Suprapubic skin (tissue), 4 donors: ENCODE measurements around the gene MRM3. TPM values are rescaled to one million over a fixed set of nuclear protein-coding genes. Genes with fewer than 3 reads are reported as not detected.
A peak's percentile ranks its signal among the peaks of the same experiment; 100 is the strongest.
"Not testable (repeated sequence)": the region's sequence is repeated elsewhere in the genome, so short reads cannot be mapped to it uniquely, and the experiment has no call there.

ENCODE experiments used
- DNase-seq, 2 donors: peaks; one replicate each; pipeline ENCODE4 v3.0.0-alpha.2; 2019; ENCODE audit warnings: low spot score in 2 of 2
- H3K27ac ChIP-seq: fragments of 200-600 bp; sonication (generic); one replicate; pipeline ENCODE4 v1.5.1; 2019
- H3K27me3 ChIP-seq: fragments of 200-600 bp; sonication (generic); one replicate; pipeline ENCODE4 v1.5.1; 2019
- H3K36me3 ChIP-seq: fragments of 200-600 bp; sonication (generic); one replicate; pipeline ENCODE4 v1.5.1; 2019
- H3K4me1 ChIP-seq: fragments of 200-600 bp; sonication (generic); one replicate; pipeline ENCODE4 v1.5.1; 2019
- H3K4me3 ChIP-seq: fragments of 200-600 bp; sonication (generic); one replicate; pipeline ENCODE4 v1.5.1; 2019; ENCODE audit warnings: mild to moderate bottlenecking
- H3K9me3 ChIP-seq: fragments of 200-600 bp; sonication (generic); one replicate; pipeline ENCODE4 v1.5.1; 2019
- CTCF ChIP-seq, 2 donors: fragments of 200-600 bp in 1 of 2; fragments of 450-650 bp in 1 of 2; sonication (generic) in 1 of 2; IDR thresholded peaks; one replicate each; pipeline ENCODE4 v1.5.1; 2016 to 2019; ENCODE audit warnings: antibody characterized with exemption in 2 of 2, mild to moderate bottlenecking in 1 of 2, moderate library complexity in 1 of 2
- EP300 ChIP-seq: sonication (generic); formaldehyde crosslinking; IDR thresholded peaks from one replicate; pipeline ENCODE4 v1.6.1; 2017; ENCODE audit warnings: antibody characterized with exemption
- POLR2A ChIP-seq, 2 donors: fragments of 450-650 bp; IDR thresholded peaks; one replicate each; pipeline ENCODE4 v1.6.1; 2017; ENCODE audit warnings: antibody characterized with exemption in 2 of 2, mild to moderate bottlenecking in 2 of 2, moderate library complexity in 2 of 2
- POLR2AphosphoS5 ChIP-seq, 3 donors: sonication (generic); formaldehyde crosslinking; IDR thresholded peaks; one replicate each; pipeline ENCODE4 v1.6.1; 2017; ENCODE audit warnings: antibody characterized with exemption in 3 of 3
- WGBS: methylation state at CpG from one replicate; pipeline ENCODE4 v1.1.5; 2018; 5-methylcytosine and 5-hydroxymethylcytosine counted together
- total RNA-seq, 4 donors: library from RNA; depleted of rRNA; stranded (reverse); fragments of >200 nt; gene quantifications; one replicate each; pipeline ENCODE4 v1.1.0, GENCODE V29; 2016

The MRM3 gene
- total RNA-seq, 4 donors from 2014 or later, result 27.3 to 42.6 (median 31.0) TPM

- no peak for DNase-seq
- Histone ChIP-seq H3K9me3 (no peaks in the 10 kb centered on the region), H3K27me3 (no peaks in the 10 kb centered on the region), H3K27ac (peak overlapping the region; percentile 89), H3K4me1 (peaks cover 24% of the 10 kb centered on the region), H3K36me3 (peaks cover 52% of the 10 kb centered on the region), H3K4me3 (peak overlapping the region; percentile 11)
- TF ChIP-seq POLR2AphosphoS5 (IDR thresholded peaks at IDR 0.05), result no peak
- TF ChIP-seq CTCF (IDR thresholded peaks at IDR 0.05), result no peak
- TF ChIP-seq POLR2A (IDR thresholded peaks at IDR 0.05), result no peak
- TF ChIP-seq EP300, result no peak
- 68% methylated on average over 14 of the region's 14 CpGs for WGBS
Observed at GRCh38 chr17:789160-789840, 7.1 kb downstream of the MRM3 start.

GRCh38 chr17:789931-790873, 8.0 kb downstream of the MRM3 start:
- H3K4me3 ChIP-seq, result peak overlapping the region; percentile 11

GRCh38 chr17:790874-791247, 8.7 kb downstream of the MRM3 start:
- peaks cover 27% of the 10 kb centered on the region for H3K4me1 ChIP-seq
- H3K27me3 ChIP-seq, H3K9me3 ChIP-seq, H3K4me3 ChIP-seq, DNase-seq, H3K27ac ChIP-seq: not testable (repeated sequence)
- 53% methylated on average over 9 of the region's 12 CpGs for WGBS
- peaks cover 45% of the 10 kb centered on the region for H3K36me3 ChIP-seq

More at GRCh38 chr17:789931-790873, 8.0 kb downstream of the MRM3 start:
- Histone ChIP-seq H3K36me3 (peaks cover 45% of the 10 kb centered on the region), H3K27ac (peak overlapping the region; percentile 89), H3K4me1 (peaks cover 23% of the 10 kb centered on the region)
- DNase-seq, H3K9me3 ChIP-seq, H3K27me3 ChIP-seq: not testable (repeated sequence)
- 54% methylated on average over 36 of the region's 38 CpGs for WGBS

- Histone ChIP-seq H3K27me3 (no peaks in the 10 kb centered on the region), H3K4me1 (peaks cover 27% of the 10 kb centered on the region), H3K27ac (no peak overlapping the region), H3K9me3 (no peaks in the 10 kb centered on the region), H3K36me3 (peaks cover 45% of the 10 kb centered on the region), H3K4me3 (no peak overlapping the region)
- no peak for DNase-seq
- TF ChIP-seq EP300 (no peak), POLR2A (IDR thresholded peaks at IDR 0.05) (no peak), CTCF (IDR thresholded peaks at IDR 0.05) (no peak), POLR2AphosphoS5 (IDR thresholded peaks at IDR 0.05) (no peak)
- 90% methylated on average over 13 of the region's 19 CpGs for WGBS
Observed at GRCh38 chr17:791829-792228, 9.7 kb downstream of the MRM3 start.

GRCh38 chr17:792277-792676, 10.1 kb downstream of the MRM3 start:
- Histone ChIP-seq H3K4me1 (peaks cover 27% of the 10 kb centered on the region), H3K27ac (no peak overlapping the region)

More at GRCh38 chr17:792277-792676, 10.1 kb downstream of the MRM3 start:
- no peak for TF ChIP-seq POLR2A (IDR thresholded peaks at IDR 0.05)
- TF ChIP-seq EP300, result no peak
- TF ChIP-seq POLR2AphosphoS5 (IDR thresholded peaks at IDR 0.05), result no peak
- no peak for TF ChIP-seq CTCF (IDR thresholded peaks at IDR 0.05)
- Histone ChIP-seq H3K27me3 (no peaks in the 10 kb centered on the region), H3K9me3 (no peaks in the 10 kb centered on the region), H3K4me3 (no peak overlapping the region), H3K36me3 (peaks cover 44% of the 10 kb centered on the region)
- no peak for DNase-seq
- 71% methylated on average over 9 of the region's 9 CpGs for WGBS
